ENCODE results near the gene MUC20.
"Not testable (repeated sequence)": the region's sequence is repeated elsewhere in the genome, so short reads cannot be mapped to it uniquely, and the experiment has no call there.

Gene MUC20

GRCh38 chr3:195728789-195729188 lies 8.0 kb downstream of the MUC20 start:
- not testable (repeated sequence) for DNase-seq (ENCODE audit: extremely low read depth in 1 of 2, low read depth in 1 of 2)

GRCh38 chr3:195729476-195730251 lies 8.9 kb downstream of the MUC20 start:
- no peak for DNase-seq (ENCODE audit: extremely low read depth in 1 of 2, low read depth in 1 of 2)

- no peak for DNase-seq (ENCODE audit: extremely low read depth in 1 of 2, low read depth in 1 of 2)
Observed at GRCh38 chr3:195731356-195731905, 10.7 kb downstream of the MUC20 start.

GRCh38 chr3:195732940-195733339 lies 12.2 kb downstream of the MUC20 start:
- no peak for DNase-seq (ENCODE audit: extremely low read depth in 1 of 2, low read depth in 1 of 2)

- no peak for DNase-seq (ENCODE audit: extremely low read depth in 1 of 2, low read depth in 1 of 2)
Observed at GRCh38 chr3:195735036-195735695, 14.4 kb downstream of the MUC20 start.

GRCh38 chr3:195736866-195737490 lies 16.2 kb downstream of the MUC20 start:
- no peak for DNase-seq (ENCODE audit: extremely low read depth in 1 of 2, low read depth in 1 of 2)

GRCh38 chr3:195737782-195738181 lies 17.0 kb downstream of the MUC20 start:
- DNase-seq (ENCODE audit: extremely low read depth in 1 of 2, low read depth in 1 of 2) = not testable (repeated sequence)

GRCh38 chr3:195738274-195739044 lies 17.7 kb downstream of the MUC20 start:
- no peak for DNase-seq (ENCODE audit: extremely low read depth in 1 of 2, low read depth in 1 of 2)

- no peak for DNase-seq (ENCODE audit: extremely low read depth in 1 of 2, low read depth in 1 of 2)
Observed at GRCh38 chr3:195739561-195740111, 18.9 kb downstream of the MUC20 start.

- no peak for DNase-seq (ENCODE audit: extremely low read depth in 1 of 2, low read depth in 1 of 2)
Observed at GRCh38 chr3:195744437-195744836, 23.7 kb downstream of the MUC20 start.

GRCh38 chr3:195746346-195746745 lies 25.6 kb downstream of the MUC20 start:
- DNase-seq (ENCODE audit: extremely low read depth in 1 of 2, low read depth in 1 of 2) = no peak

- DNase-seq (ENCODE audit: extremely low read depth in 1 of 2, low read depth in 1 of 2) = no peak
Observed at GRCh38 chr3:195746751-195747150, 26.0 kb downstream of the MUC20 start.

- no peak for DNase-seq (ENCODE audit: extremely low read depth in 1 of 2, low read depth in 1 of 2)
Observed at GRCh38 chr3:195748661-195749060, 27.9 kb downstream of the MUC20 start.

GRCh38 chr3:195749101-195749500 lies 28.3 kb downstream of the MUC20 start:
- DNase-seq (ENCODE audit: extremely low read depth in 1 of 2, low read depth in 1 of 2) = not testable (repeated sequence)

GRCh38 chr3:195750797-195751520 lies 30.2 kb downstream of the MUC20 start:
- DNase-seq (ENCODE audit: extremely low read depth in 1 of 2, low read depth in 1 of 2) = no peak

- no peak for DNase-seq (ENCODE audit: extremely low read depth in 1 of 2, low read depth in 1 of 2)
Observed at GRCh38 chr3:195751560-195751959, 30.8 kb downstream of the MUC20 start.

- DNase-seq (ENCODE audit: extremely low read depth in 1 of 2, low read depth in 1 of 2) = no peak
Observed at GRCh38 chr3:195752066-195752465, 31.3 kb downstream of the MUC20 start.

GRCh38 chr3:195752546-195753331 lies 32.0 kb downstream of the MUC20 start:
- DNase-seq (ENCODE audit: extremely low read depth in 1 of 2, low read depth in 1 of 2) = no peak

GRCh38 chr3:195753581-195753980 lies 32.8 kb downstream of the MUC20 start:
- DNase-seq (ENCODE audit: extremely low read depth in 1 of 2, low read depth in 1 of 2) = no peak
